ENCODE results near the gene MACROH2A2. TPM values are rescaled to one million over a fixed set of nuclear protein-coding genes. Genes with fewer than 3 reads are reported as not detected.

The MACROH2A2 gene
- total and polyA plus RNA-seq, 2 of the 13 experiments (the other 11 are each of a cell fraction or from before 2014, with no cell fraction given) = 9.8 to 43.1 TPM

GRCh38 chr10:70146489-70147258, 94.0 kb downstream of the MACROH2A2 start, which contains the start of gene TYSND1 (continued):
- TF ChIP-seq ZNF280B (CRISPR knock-in tag; IDR thresholded peaks at IDR 0.05; ENCODE audit: borderline replicate concordance) (peak; percentile 80; the same call in 1 of the 2 replicates), ZNF546 (CRISPR knock-in tag; conservative IDR thresholded peaks at IDR 0.05) (no peak), ZNF816 (CRISPR knock-in tag; IDR thresholded peaks at IDR 0.05; ENCODE audit: borderline replicate concordance) (peak; percentile 74; the same call in 1 of the 2 replicates), TBP (CRISPR knock-in tag; IDR thresholded peaks at IDR 0.05) (no peak), NCOA1 (CRISPR knock-in tag; IDR thresholded peaks at IDR 0.05) (no peak), ZNF737 (CRISPR knock-in tag; IDR thresholded peaks at IDR 0.05; ENCODE audit: borderline replicate concordance) (no peak), THAP8 (CRISPR knock-in tag; IDR thresholded peaks at IDR 0.05; ENCODE audit: borderline replicate concordance) (no peak), BCLAF1 (IDR thresholded peaks at IDR 0.05) (no peak), ZNF605 (CRISPR knock-in tag; IDR thresholded peaks at IDR 0.05) (no peak; the same call in none of the 2 replicates), HCFC1 (IDR thresholded peaks at IDR 0.05; ENCODE audit: low read depth, low read length) (peak; percentile 4; the same call in 1 of the 2 replicates), ELF3 (CRISPR knock-in tag; IDR thresholded peaks at IDR 0.05) (peak; percentile 64; the same call in 1 of the 2 replicates), PHF20 (CRISPR knock-in tag; IDR thresholded peaks at IDR 0.05) (0 out of 2 replicates have a peak, but pooled peaks have one; percentile 34), SPEN (CRISPR knock-in tag; IDR thresholded peaks at IDR 0.05; ENCODE audit: low read depth) (no peak; the same call in 1 of the 2 replicates), RBM39 (IDR thresholded peaks at IDR 0.05; ENCODE audit: low read depth, low read length, poor library complexity, severe bottlenecking) (peak; percentile 69), TP53 (CRISPR knock-in tag; conservative IDR thresholded peaks at IDR 0.05) (no peak), SP4 (CRISPR knock-in tag; IDR thresholded peaks at IDR 0.05) (no peak)
